Testis (tissue), 2 donors: Measurements from ENCODE around the gene PRMT6.
"Not testable (repeated sequence)": the region's sequence is repeated elsewhere in the genome, so short reads cannot be mapped to it uniquely, and the experiment has no call there.

Experiments used
- POLR2A ChIP-seq: fragments of 450-650 bp; IDR thresholded peaks from one replicate; pipeline ENCODE4 v1.6.1; 2017; ENCODE audit warnings: antibody characterized with exemption, mild to moderate bottlenecking, moderate library complexity
- TF ChIP-seq, protein P1 (sequence below), 3 experiments: fragments of 450-650 bp in 2 of 3; fragments of 200-600 bp in 1 of 3; sonication (generic) in 1 of 3; IDR thresholded peaks; one replicate each; pipeline ENCODE4 v1.5.1; 2016 to 2019; ENCODE audit warnings: antibody characterized with exemption in 3 of 3, mild to moderate bottlenecking in 2 of 3, moderate library complexity in 1 of 3

DNA sequence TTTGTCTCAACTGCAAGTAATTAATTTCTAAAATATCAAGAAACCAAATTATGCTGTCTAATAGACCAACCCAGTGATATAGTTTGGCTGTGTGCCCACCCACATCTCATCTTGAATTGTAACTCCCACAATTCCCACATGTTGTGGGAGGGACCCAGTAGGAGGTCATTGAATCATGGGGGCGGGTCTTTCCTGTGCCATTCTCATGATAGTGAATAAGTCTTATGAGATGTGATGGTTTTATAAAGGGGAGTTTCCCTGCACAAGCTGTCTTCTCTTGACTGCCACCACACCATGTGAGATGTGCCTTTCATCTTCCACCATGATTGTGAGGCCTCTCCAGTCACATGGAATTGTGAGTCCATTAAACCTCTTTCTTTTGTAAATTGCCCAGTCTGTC is 36.9 kb downstream of the PRMT6 start:
- TF ChIP-seq POLR2A: not testable (repeated sequence)
- TF ChIP-seq, protein P1, sequence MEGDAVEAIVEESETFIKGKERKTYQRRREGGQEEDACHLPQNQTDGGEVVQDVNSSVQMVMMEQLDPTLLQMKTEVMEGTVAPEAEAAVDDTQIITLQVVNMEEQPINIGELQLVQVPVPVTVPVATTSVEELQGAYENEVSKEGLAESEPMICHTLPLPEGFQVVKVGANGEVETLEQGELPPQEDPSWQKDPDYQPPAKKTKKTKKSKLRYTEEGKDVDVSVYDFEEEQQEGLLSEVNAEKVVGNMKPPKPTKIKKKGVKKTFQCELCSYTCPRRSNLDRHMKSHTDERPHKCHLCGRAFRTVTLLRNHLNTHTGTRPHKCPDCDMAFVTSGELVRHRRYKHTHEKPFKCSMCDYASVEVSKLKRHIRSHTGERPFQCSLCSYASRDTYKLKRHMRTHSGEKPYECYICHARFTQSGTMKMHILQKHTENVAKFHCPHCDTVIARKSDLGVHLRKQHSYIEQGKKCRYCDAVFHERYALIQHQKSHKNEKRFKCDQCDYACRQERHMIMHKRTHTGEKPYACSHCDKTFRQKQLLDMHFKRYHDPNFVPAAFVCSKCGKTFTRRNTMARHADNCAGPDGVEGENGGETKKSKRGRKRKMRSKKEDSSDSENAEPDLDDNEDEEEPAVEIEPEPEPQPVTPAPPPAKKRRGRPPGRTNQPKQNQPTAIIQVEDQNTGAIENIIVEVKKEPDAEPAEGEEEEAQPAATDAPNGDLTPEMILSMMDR (IDR thresholded peaks at IDR 0.05): not testable (repeated sequence)
